C4-2B (cell line): Measurements from ENCODE around the gene SLC13A5.
A peak's percentile ranks its signal among the peaks of the same experiment; 100 is the strongest.
"Not testable (repeated sequence)": the region's sequence is repeated elsewhere in the genome, so short reads cannot be mapped to it uniquely, and the experiment has no call there.

Experiments used
- H3K27ac ChIP-seq: fragments of 450-650 bp; 2 replicates; pipeline ENCODE4 v1.5.1; 2017
- CTCF ChIP-seq: fragments of 450-650 bp; conservative IDR thresholded peaks from 2 replicates; pipeline ENCODE4 v1.5.1; 2017; ENCODE audit warnings: mild to moderate bottlenecking
- ZFX ChIP-seq: fragments of 450-650 bp; IDR thresholded peaks from 2 replicates; pipeline ENCODE4 v1.6.1; 2017

Gene SLC13A5

GRCh38 chr17:6667516-6667915 lies 45.7 kb downstream of the SLC13A5 start:
- H3K27ac ChIP-seq: no peak overlapping the region
- TF ChIP-seq CTCF (no peak), ZFX (no peak)

- no peak for TF ChIP-seq CTCF
- no peak for TF ChIP-seq ZFX
These were observed 46.6 kb downstream of the SLC13A5 start for GRCh38 chr17:6666557-6666956.

GRCh38 chr17:6666077-6666521 lies 47.1 kb downstream of the SLC13A5 start:
- H3K27ac ChIP-seq: no peak overlapping the region
- TF ChIP-seq ZFX (no peak), CTCF (peak; percentile 96)

More at GRCh38 chr17:6666557-6666956, 46.6 kb downstream of the SLC13A5 start:
- no peak overlapping the region for H3K27ac ChIP-seq

GRCh38 chr17:6663200-6663599 lies 50.0 kb downstream of the SLC13A5 start:
- H3K27ac ChIP-seq: not testable (repeated sequence)

- no peak overlapping the region for H3K27ac ChIP-seq
- TF ChIP-seq ZFX (no peak), CTCF (no peak)
These were observed 51.7 kb downstream of the SLC13A5 start for GRCh38 chr17:6661464-6661848.

GRCh38 chr17:6660805-6661463 lies 52.2 kb downstream of the SLC13A5 start:
- no peak overlapping the region for H3K27ac ChIP-seq
- TF ChIP-seq ZFX (no peak), CTCF (no peak)

- TF ChIP-seq ZFX (no peak), CTCF (no peak)
- no peak overlapping the region for H3K27ac ChIP-seq
These were observed 53.1 kb downstream of the SLC13A5 start for GRCh38 chr17:6660101-6660500.

GRCh38 chr17:6658411-6658810 lies 54.8 kb downstream of the SLC13A5 start:
- not testable (repeated sequence) for H3K27ac ChIP-seq
